ENCODE results near the gene IL10RB. TPM values are rescaled to one million over a fixed set of nuclear protein-coding genes. Genes with fewer than 3 reads are reported as not detected.

The IL10RB gene
- total and polyA plus RNA-seq, 2 of the 13 experiments (the other 11 are each of a cell fraction or from before 2014, with no cell fraction given): 17.4 to 18.2 TPM

- no peak for TF ChIP-seq ZNF580 (CRISPR knock-in tag; IDR thresholded peaks at IDR 0.05; ENCODE audit: borderline replicate concordance, low read depth)
- TF ChIP-seq ZNF768 (CRISPR knock-in tag; IDR thresholded peaks at IDR 0.05): peak; percentile 60
- TF ChIP-seq, protein P1, sequence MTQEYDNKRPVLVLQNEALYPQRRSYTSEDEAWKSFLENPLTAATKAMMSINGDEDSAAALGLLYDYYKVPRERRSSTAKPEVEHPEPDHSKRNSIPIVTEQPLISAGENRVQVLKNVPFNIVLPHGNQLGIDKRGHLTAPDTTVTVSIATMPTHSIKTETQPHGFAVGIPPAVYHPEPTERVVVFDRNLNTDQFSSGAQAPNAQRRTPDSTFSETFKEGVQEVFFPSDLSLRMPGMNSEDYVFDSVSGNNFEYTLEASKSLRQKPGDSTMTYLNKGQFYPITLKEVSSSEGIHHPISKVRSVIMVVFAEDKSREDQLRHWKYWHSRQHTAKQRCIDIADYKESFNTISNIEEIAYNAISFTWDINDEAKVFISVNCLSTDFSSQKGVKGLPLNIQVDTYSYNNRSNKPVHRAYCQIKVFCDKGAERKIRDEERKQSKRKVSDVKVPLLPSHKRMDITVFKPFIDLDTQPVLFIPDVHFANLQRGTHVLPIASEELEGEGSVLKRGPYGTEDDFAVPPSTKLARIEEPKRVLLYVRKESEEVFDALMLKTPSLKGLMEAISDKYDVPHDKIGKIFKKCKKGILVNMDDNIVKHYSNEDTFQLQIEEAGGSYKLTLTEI (CRISPR knock-in tag; conservative IDR thresholded peaks at IDR 0.05): no peak
- TF ChIP-seq RORA (CRISPR knock-in tag; IDR thresholded peaks at IDR 0.05): no peak
- TF ChIP-seq SUZ12 (IDR thresholded peaks at IDR 0.05; ENCODE audit: low read depth, low read length): no peak
- TF ChIP-seq ARNT (IDR thresholded peaks at IDR 0.05): no peak
- TF ChIP-seq RARA (CRISPR knock-in tag; IDR thresholded peaks at IDR 0.05): peak; percentile 43; the same call in 1 of the 2 replicates
- TF ChIP-seq NR2C2 (CRISPR knock-in tag; IDR thresholded peaks at IDR 0.05; ENCODE audit: borderline replicate concordance): peak; percentile 80
- 0 out of 2 replicates have a peak, but pooled peaks have one; percentile 10 for TF ChIP-seq ZNF678 (CRISPR knock-in tag; IDR thresholded peaks at IDR 0.05)
- peak; percentile 65; the same call in 1 of the 2 replicates for TF ChIP-seq HNRNPL (IDR thresholded peaks at IDR 0.05; ENCODE audit: low read depth, low read length)
- TF ChIP-seq SP5 (CRISPR knock-in tag; IDR thresholded peaks at IDR 0.05; ENCODE audit: borderline replicate concordance, low read depth): no peak
These were observed 58.4 kb downstream of the IL10RB start, which contains the start of gene IFNAR1 (continued) for GRCh38 chr21:33324291-33325221.
